Neural progenitor cell (in vitro differentiated cells): ENCODE data around the gene OPRL1. TPM values are rescaled to one million over a fixed set of nuclear protein-coding genes. Genes with fewer than 3 reads are reported as not detected.

Experiments used
- DNase-seq: peaks from one replicate; pipeline ENCODE4 v3.0.0-alpha.2; 2016; ENCODE audit warnings: low spot score
- H2AFZ ChIP-seq: fragments of 200-600 bp; sonication (generic); replicated peaks from 2 replicates; pipeline ENCODE4 v1.6.1; 2016; ENCODE audit warnings: antibody characterized with exemption
- H3F3A ChIP-seq: fragments of 200-600 bp; sonication (generic); 2 replicates; pipeline ENCODE4 v1.6.1; 2016; ENCODE audit warnings: antibody characterized with exemption, low read depth
- H3K27ac ChIP-seq: fragments of 200-600 bp; sonication (generic); 2 replicates; pipeline ENCODE4 v1.5.1; 2016; ENCODE audit warnings: mild to moderate bottlenecking
- H3K27me3 ChIP-seq: fragments of 200-600 bp; sonication (generic); 2 replicates; pipeline ENCODE4 v1.6.1; 2016; ENCODE audit warnings: mild to moderate bottlenecking, moderate library complexity
- H3K36me3 ChIP-seq: fragments of 200-600 bp; sonication (generic); 2 replicates; pipeline ENCODE4 v1.5.1; 2016
- H3K4me1 ChIP-seq: fragments of 200-600 bp; sonication (generic); 2 replicates; pipeline ENCODE4 v1.6.1; 2016; ENCODE audit warnings: mixed run types
- H3K4me2 ChIP-seq: fragments of 200-600 bp; sonication (generic); 2 replicates; pipeline ENCODE4 v1.6.1; 2016
- H3K4me3 ChIP-seq: fragments of 200-600 bp; sonication (generic); 2 replicates; pipeline ENCODE4 v1.5.1; 2016
- H3K79me2 ChIP-seq: fragments of 200-600 bp; sonication (generic); 2 replicates; pipeline ENCODE4 v1.6.1; 2016; ENCODE audit warnings: low read depth
- H3K9ac ChIP-seq: fragments of 200-600 bp; sonication (generic); 2 replicates; pipeline ENCODE4 v1.6.1; 2016
- H3K9me3 ChIP-seq: fragments of 200-600 bp; sonication (generic); 2 replicates; pipeline ENCODE4 v1.5.1; 2016; ENCODE audit warnings: low read depth
- H4K20me1 ChIP-seq: fragments of 200-600 bp; sonication (generic); 2 replicates; pipeline ENCODE4 v1.6.1; 2016; ENCODE audit warnings: low read depth
- H3K27ac Mint-ChIP-seq: 3 replicates; pipeline ENCODE4 v1.8.0; 2021; ENCODE audit warnings: mixed read lengths
- H3K27me3 Mint-ChIP-seq: 2 replicates; pipeline ENCODE4 v1.8.0; 2022; ENCODE audit warnings: low read depth, mild to moderate bottlenecking, inconsistent platforms, moderate library complexity, mixed read lengths; ENCODE audit not compliant: insufficient read depth
- H3K36me3 Mint-ChIP-seq: 3 replicates; pipeline ENCODE4 v1.8.0; 2021; ENCODE audit warnings: mixed read lengths
- H3K4me1 Mint-ChIP-seq: 3 replicates; pipeline ENCODE4 v1.8.0; 2021; ENCODE audit warnings: mixed read lengths
- H3K4me3 Mint-ChIP-seq: 3 replicates; pipeline ENCODE4 v1.8.0; 2021; ENCODE audit warnings: mild to moderate bottlenecking, moderate library complexity, mixed read lengths
- H3K9me3 Mint-ChIP-seq: 3 replicates; pipeline ENCODE4 v1.8.0; 2020; ENCODE audit warnings: mixed read lengths
- EZH2 ChIP-seq: fragments of 200-600 bp; sonication (generic); IDR thresholded peaks from 2 replicates; pipeline ENCODE4 v1.6.1; 2017; ENCODE audit warnings: antibody characterized with exemption, mild to moderate bottlenecking, moderate library complexity
- EZH2phosphoT487 ChIP-seq: fragments of 200-600 bp; sonication (generic); IDR thresholded peaks from 2 replicates; pipeline ENCODE4 v1.6.1; 2017; ENCODE audit warnings: antibody characterized with exemption
- total RNA-seq: library from RNA; depleted of rRNA; stranded (reverse); fragments of >200 nt; gene quantifications from 2 replicates; pipeline ENCODE4 v1.2.3, GENCODE V29; 2015; ENCODE audit warnings: low replicate concordance
- TF ChIP-seq, protein P1 (sequence below): fragments of 200-600 bp; sonication (generic); IDR thresholded peaks from 2 replicates; pipeline ENCODE4 v1.5.1; 2017; ENCODE audit warnings: antibody characterized with exemption, mild to moderate bottlenecking

The OPRL1 gene
- total RNA-seq, 1 donor from 2014 or later: 1.3 TPM

DNA sequence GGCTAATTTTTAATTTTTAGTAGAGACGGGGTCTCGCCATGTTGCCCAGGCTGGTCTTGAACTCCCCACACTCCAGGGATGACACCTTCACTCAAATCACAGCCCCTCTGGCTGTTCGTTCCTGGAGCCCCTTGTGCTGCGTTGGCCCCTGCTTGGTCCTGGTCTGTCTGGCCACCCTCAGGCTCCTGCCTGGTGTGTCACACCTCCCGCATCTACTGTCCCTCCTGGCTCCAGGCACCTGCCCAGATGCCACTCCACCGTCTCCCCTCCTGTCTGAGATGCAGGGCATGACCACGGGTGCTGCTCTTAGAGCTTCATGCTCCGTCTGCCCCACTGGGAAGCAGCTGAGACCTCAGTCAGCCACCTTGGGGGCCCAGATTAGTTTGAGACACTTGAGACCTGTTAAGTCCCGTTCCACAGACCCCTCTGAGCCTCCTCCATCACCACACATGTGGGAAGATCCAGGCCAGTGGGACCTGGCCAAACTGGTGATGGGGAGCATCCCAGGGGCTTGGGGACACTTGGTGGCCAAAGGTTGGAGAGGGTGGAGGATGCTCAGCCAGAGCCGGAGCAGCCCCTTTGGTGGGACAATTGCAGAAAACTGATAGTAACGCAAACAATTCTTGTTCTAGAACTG is 49.4 kb downstream of the OPRL1 start:
- peaks cover 7% of the 10 kb centered on the region for H3K27me3 Mint-ChIP-seq
- Histone ChIP-seq H3K4me2 (no peak overlapping the region), H3K9me3 (no peaks in the 10 kb centered on the region), H4K20me1 (no peaks in the 10 kb centered on the region), H3F3A (peaks cover 6% of the 10 kb centered on the region), H3K4me1 (no peaks in the 10 kb centered on the region), H3K9ac (no peak overlapping the region), H3K4me3 (no peak overlapping the region), H3K36me3 (no peaks in the 10 kb centered on the region), H3K79me2 (no peaks in the 10 kb centered on the region), H3K27ac (no peak overlapping the region), H3K27me3 (peaks cover 10% of the 10 kb centered on the region), H2AFZ (no peak overlapping the region)
- H3K27ac Mint-ChIP-seq: no peak overlapping the region
- no peak overlapping the region for H3K4me3 Mint-ChIP-seq
- TF ChIP-seq, protein P1, sequence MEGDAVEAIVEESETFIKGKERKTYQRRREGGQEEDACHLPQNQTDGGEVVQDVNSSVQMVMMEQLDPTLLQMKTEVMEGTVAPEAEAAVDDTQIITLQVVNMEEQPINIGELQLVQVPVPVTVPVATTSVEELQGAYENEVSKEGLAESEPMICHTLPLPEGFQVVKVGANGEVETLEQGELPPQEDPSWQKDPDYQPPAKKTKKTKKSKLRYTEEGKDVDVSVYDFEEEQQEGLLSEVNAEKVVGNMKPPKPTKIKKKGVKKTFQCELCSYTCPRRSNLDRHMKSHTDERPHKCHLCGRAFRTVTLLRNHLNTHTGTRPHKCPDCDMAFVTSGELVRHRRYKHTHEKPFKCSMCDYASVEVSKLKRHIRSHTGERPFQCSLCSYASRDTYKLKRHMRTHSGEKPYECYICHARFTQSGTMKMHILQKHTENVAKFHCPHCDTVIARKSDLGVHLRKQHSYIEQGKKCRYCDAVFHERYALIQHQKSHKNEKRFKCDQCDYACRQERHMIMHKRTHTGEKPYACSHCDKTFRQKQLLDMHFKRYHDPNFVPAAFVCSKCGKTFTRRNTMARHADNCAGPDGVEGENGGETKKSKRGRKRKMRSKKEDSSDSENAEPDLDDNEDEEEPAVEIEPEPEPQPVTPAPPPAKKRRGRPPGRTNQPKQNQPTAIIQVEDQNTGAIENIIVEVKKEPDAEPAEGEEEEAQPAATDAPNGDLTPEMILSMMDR: no peak
- TF ChIP-seq EZH2phosphoT487 (no peak), EZH2 (no peak)
- H3K36me3 Mint-ChIP-seq: no peaks in the 10 kb centered on the region
- H3K9me3 Mint-ChIP-seq: peaks cover 11% of the 10 kb centered on the region
- no peak for DNase-seq
- H3K4me1 Mint-ChIP-seq: peaks cover 6% of the 10 kb centered on the region

DNA sequence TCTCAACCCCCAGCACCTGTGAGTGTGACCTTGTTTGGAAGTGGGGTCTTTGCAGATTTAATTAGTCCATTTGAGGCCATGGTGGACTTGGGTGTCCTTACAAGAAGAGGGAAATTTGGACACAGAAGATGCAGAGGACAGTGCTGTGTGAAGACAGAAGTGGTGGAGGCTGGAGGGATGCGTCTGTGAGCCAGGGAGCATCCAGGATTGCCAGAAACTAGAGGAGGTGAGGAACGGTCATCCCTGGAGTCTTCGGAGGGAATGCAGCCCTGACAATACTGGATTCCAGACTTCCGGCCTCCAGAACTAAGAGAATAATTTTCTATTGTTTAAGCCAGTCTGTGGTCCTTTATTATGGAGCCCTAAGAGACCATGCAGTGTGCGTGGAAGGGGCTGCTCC is 50.4 kb downstream of the OPRL1 start:
- TF ChIP-seq, protein P1: no peak
- TF ChIP-seq EZH2 (no peak), EZH2phosphoT487 (no peak)
- no peak for DNase-seq
- Mint-ChIP-seq H3K4me3 (no peak overlapping the region), H3K27me3 (peaks cover 8% of the 10 kb centered on the region), H3K27ac (no peak overlapping the region), H3K9me3 (peaks cover 7% of the 10 kb centered on the region), H3K36me3 (no peaks in the 10 kb centered on the region), H3K4me1 (peaks cover 6% of the 10 kb centered on the region)
- H3K9ac ChIP-seq: no peak overlapping the region
- H3K9me3 ChIP-seq: no peaks in the 10 kb centered on the region
- H3K79me2 ChIP-seq: no peaks in the 10 kb centered on the region
- H3K27me3 ChIP-seq: peaks cover 10% of the 10 kb centered on the region
- H3K4me3 ChIP-seq: no peak overlapping the region
- H3F3A ChIP-seq: peaks cover 6% of the 10 kb centered on the region
- no peaks in the 10 kb centered on the region for H3K36me3 ChIP-seq
- no peak overlapping the region for H2AFZ ChIP-seq
- no peaks in the 10 kb centered on the region for H4K20me1 ChIP-seq
- H3K4me1 ChIP-seq: no peaks in the 10 kb centered on the region
- no peak overlapping the region for H3K27ac ChIP-seq
- no peak overlapping the region for H3K4me2 ChIP-seq

DNA sequence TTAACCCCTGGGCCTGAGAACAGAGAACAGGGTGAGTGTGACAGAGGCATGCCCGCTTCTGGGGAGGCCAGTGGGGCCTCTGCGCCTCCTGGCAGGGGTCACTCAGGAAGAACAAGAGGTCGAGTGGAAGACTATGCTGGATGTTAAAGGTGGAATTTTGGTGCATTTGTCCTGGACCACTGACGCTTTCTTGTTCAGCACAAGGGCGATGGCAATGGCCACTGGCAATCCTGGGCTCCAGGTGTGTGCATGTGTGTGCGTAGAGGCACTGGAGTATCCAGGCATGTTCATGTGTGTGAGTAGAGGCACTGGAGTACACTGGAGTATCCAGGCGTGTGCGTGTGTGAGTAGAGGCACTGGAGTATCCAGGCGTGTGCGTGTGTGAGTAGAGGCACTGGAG is 51.0 kb downstream of the OPRL1 start:
- peak overlapping the region; percentile 47 for H3K4me3 Mint-ChIP-seq
- H3K27ac Mint-ChIP-seq: peak overlapping the region; percentile 12
- Histone ChIP-seq H3K9ac (no peak overlapping the region), H3K36me3 (no peaks in the 10 kb centered on the region), H3K27me3 (peaks cover 10% of the 10 kb centered on the region), H3F3A (peaks cover 6% of the 10 kb centered on the region), H3K79me2 (no peaks in the 10 kb centered on the region), H4K20me1 (no peaks in the 10 kb centered on the region), H2AFZ (no peak overlapping the region), H3K4me2 (no peak overlapping the region), H3K4me1 (no peaks in the 10 kb centered on the region), H3K27ac (no peak overlapping the region), H3K4me3 (no peak overlapping the region), H3K9me3 (no peaks in the 10 kb centered on the region)
- H3K9me3 Mint-ChIP-seq: peaks cover 7% of the 10 kb centered on the region
- no peak for TF ChIP-seq EZH2
- TF ChIP-seq, protein P1: no peak
- TF ChIP-seq EZH2phosphoT487: no peak
- peaks cover 8% of the 10 kb centered on the region for H3K27me3 Mint-ChIP-seq
- no peak for DNase-seq
- H3K36me3 Mint-ChIP-seq: no peaks in the 10 kb centered on the region
- H3K4me1 Mint-ChIP-seq: peaks cover 6% of the 10 kb centered on the region
